AG10803 (cell line): ENCODE measurements around the gene FIGNL2.
"Not testable (repeated sequence)": the region's sequence is repeated elsewhere in the genome, so short reads cannot be mapped to it uniquely, and the experiment has no call there.

Source experiments
- DNase-seq: peaks from one replicate; pipeline ENCODE4 v3.0.0; 2010; ENCODE audit warnings: low read depth
- H3K4me3 ChIP-seq: 2 replicates; pipeline ENCODE4 v1.5.1; 2011; ENCODE audit warnings: mild to moderate bottlenecking, low read length, control low read depth
- TF ChIP-seq, protein P1 (sequence below): conservative IDR thresholded peaks from 2 replicates; pipeline ENCODE4 v1.5.1; 2011; ENCODE audit warnings: mild to moderate bottlenecking, low read length, control low read depth, inconsistent platforms

FIGNL2 gene

DNA sequence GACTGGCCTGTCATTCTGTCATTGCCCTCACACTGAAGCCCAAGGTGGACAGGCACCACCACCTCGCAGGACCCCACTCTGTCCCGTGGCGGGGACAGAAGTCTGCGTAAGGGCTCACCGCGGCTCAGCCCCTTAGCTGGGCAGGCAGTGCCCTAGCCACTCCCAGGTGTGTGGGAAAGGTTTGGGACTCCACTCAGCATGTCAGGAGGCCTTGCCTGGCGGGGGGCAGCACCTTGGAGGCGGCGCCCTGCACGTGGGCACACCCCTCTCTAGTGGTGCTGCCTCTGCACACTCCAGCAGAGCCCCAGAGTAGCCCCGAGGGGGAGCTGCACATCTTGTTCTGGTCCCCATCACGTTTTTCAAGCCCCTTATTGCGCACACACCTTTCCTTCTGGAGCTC is 35.6 kb downstream of the FIGNL2 start:
- TF ChIP-seq, protein P1, sequence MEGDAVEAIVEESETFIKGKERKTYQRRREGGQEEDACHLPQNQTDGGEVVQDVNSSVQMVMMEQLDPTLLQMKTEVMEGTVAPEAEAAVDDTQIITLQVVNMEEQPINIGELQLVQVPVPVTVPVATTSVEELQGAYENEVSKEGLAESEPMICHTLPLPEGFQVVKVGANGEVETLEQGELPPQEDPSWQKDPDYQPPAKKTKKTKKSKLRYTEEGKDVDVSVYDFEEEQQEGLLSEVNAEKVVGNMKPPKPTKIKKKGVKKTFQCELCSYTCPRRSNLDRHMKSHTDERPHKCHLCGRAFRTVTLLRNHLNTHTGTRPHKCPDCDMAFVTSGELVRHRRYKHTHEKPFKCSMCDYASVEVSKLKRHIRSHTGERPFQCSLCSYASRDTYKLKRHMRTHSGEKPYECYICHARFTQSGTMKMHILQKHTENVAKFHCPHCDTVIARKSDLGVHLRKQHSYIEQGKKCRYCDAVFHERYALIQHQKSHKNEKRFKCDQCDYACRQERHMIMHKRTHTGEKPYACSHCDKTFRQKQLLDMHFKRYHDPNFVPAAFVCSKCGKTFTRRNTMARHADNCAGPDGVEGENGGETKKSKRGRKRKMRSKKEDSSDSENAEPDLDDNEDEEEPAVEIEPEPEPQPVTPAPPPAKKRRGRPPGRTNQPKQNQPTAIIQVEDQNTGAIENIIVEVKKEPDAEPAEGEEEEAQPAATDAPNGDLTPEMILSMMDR: no peak
- no peak overlapping the region for H3K4me3 ChIP-seq
- no peak for DNase-seq

DNA sequence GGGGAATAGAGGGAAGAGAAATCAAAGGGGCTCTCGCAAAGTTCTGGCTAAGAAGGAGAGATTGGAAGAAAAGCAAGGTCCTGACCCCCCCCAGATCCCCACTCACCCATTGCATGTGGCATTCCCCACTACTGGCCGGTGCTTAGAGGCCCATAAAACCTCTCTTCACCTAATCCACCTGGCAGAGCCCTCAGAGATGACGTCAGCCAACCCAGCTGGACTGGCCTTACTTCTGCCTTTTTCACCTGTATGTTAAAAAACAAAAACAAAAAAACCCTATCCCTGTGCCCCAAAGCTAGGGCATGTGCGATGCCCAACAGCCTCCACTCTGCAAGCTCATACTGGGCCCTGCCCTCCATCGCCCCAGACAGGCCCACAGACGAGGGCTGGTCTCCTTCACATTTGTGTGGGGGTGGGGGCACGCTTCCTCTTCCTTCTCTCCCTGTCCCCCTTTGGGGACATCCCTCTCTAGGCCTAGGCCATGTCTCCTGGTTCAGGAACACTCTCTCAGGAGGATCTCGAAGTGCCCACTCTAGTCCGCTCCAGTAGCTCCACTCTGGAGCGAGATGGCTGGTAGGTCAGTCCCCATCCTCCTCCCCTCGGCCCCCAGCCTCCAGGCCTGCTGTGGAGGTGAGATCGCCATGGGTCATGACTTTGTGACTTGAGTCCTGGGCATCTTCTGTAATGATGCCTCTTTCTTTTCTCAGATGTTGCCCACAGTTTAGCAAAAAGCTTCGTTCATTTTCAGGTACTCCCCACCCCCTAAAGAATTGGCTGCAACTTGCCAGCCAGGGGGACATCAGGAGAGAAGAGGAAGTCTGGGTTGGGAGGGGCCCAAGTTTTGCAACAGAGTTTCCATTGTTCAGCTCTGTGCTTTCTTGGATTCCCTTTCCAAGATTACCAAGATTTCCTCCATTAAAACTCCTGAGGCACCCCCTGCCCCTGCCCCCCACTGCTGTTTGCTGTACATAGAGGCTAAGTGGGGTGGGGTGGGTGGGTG is 37.0 kb downstream of the FIGNL2 start:
- DNase-seq: no peak

DNA sequence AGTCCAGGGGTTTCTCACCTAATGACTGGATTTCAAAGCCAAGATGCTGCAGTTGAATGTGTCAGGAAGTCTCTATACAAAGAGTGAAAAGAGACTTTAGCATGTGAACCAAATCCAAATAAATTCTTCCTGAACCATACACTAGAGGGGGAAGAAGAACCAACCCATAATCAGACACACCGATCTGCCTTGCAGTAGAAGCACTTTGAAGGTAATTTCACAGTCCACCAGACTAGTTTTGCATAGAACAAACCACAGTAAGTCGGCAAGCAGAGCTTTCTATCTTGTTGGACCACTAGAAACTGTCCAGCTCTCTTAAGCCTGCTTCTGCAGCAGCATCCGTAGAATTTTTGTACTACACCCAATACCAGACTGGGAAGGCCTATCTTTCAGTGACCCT is 39.3 kb downstream of the FIGNL2 start:
- H3K4me3 ChIP-seq: no peak overlapping the region
- TF ChIP-seq, protein P1: no peak
- DNase-seq: no peak

More for the DNA sequence above, 37.0 kb downstream of the FIGNL2 start:
- TF ChIP-seq, protein P1: no peak
- H3K4me3 ChIP-seq: no peak overlapping the region

DNA sequence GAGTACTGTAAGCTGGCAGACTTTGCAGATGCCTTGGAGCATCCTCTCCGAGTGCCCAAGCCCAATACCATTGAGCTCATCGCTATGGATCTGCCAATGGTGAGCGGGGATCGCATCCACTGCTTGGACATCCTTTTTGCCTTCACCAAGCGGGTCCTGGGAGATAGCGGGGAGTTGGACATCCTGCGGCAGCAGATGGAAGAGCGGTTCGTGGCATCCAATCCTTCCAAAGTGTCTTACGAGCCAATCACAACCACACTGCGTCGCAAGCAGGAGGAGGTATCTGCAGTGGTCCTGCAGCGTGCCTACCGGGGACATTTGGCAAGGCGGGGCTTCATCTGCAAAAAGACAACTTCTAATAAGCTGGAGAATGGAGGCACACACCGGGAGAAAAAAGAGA is 41.6 kb downstream of the FIGNL2 start:
- DNase-seq: no peak
- TF ChIP-seq, protein P1: no peak
- H3K4me3 ChIP-seq: no peak overlapping the region

DNA sequence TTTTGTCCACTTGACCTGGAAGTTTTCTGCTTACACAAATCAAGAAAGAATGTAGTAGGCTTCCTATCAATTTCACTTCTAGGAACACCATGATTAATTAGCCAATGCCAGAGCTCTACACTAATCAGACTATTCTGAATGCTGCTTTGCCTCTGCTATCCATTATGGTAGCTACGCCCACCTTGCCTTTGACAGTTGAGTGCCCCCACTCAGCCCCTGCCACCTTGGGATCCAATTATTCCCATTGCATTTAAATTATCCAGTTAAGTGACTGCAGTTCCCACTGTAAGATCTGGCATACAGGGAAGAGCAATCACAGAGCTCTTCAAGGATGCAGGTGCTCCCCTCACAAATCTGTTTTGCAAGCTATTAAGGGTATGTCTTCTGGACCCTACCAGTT is 47.5 kb downstream of the FIGNL2 start:
- TF ChIP-seq, protein P1: no peak
- no peak overlapping the region for H3K4me3 ChIP-seq

DNA sequence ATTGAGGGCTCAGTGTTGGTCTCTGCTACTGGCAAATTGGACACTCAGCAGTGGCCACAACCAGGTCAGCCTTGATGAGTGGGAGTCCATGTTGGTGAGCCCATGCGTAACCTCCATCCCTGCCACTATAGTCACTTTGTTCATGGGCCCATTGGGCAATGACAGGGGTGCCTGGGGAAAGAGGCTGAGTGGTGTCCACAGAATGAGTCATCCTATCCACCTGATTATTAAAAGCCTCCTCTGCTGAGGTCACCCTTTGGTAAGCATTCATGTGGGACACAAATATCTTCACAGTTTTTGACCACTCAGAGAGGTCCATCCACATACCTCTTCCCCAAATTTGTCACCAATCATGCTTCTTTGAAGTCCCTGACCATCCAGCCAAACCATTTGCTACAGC is 50.0 kb downstream of the FIGNL2 start:
- TF ChIP-seq, protein P1: no peak
- H3K4me3 ChIP-seq: no peak overlapping the region
- DNase-seq: peak; percentile 15

More for the DNA sequence above, 47.5 kb downstream of the FIGNL2 start:
- DNase-seq: no peak

DNA sequence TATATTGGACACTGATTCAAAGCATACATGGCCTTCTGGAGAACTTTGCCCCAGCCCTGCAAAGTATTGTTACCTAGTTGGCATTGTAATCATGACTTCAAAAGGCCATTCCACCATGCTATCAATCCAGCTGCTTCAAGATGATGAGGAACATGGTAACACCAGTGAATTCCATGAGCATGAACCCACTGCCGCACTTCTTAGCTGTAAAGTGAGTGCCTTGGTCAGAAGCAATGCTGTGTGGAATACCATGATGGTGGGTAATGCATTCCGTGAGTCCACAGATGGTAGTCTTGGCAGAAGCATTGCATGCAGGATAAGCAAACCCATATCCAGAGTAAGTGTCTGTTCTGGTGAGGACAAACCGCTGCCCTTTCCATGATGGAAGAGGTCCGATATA is 50.5 kb downstream of the FIGNL2 start:
- DNase-seq: peak; percentile 21
- H3K4me3 ChIP-seq: not testable (repeated sequence)
